PC-9 (cell line): ENCODE data around the gene NAV3. TPM values are rescaled to one million over a fixed set of nuclear protein-coding genes. Genes with fewer than 3 reads are reported as not detected.

Experiments used
- BruUV-seq: library from RNA; stranded (reverse); fragments of 400-500 nt; replicated peaks from 2 replicates; lab custom pipeline; 2021; lab: Mats Ljungman, UMichigan
- CTCF ChIA-PET: fragments of 300-600 bp; sonication (Branson Sonifier 250); formaldehyde crosslinking; loops from one replicate; lab custom pipeline; 2022; ENCODE audit warnings: antibody characterized with exemption; lab: Charles Lee
- POLR2A ChIA-PET: fragments of 300-600 bp; sonication (Branson Sonifier 250); formaldehyde crosslinking; loops from one replicate; lab custom pipeline; 2022; ENCODE audit warnings: antibody characterized with exemption; ENCODE audit not compliant: unreplicated experiment; lab: Charles Lee
- DNase-seq, 2 experiments: peaks; one replicate each; pipeline versions ENCODE4 v3.0.0 to v3.0.0-alpha.2; 2015 to 2022; ENCODE audit warnings: mixed read lengths in 1 of 2
- H2AFZ ChIP-seq: fragments of 200-600 bp; sonication (generic); 2 replicates; pipeline ENCODE4 v1.8.1; 2017; ENCODE audit warnings: antibody characterized with exemption
- H3F3A ChIP-seq: fragments of 200-600 bp; sonication (generic); 2 replicates; pipeline ENCODE4 v1.8.1; 2017; ENCODE audit warnings: antibody characterized with exemption, mild to moderate bottlenecking, low read depth; ENCODE audit not compliant: insufficient read depth
- H3K27ac ChIP-seq: fragments of 200-600 bp; sonication (generic); 2 replicates; pipeline ENCODE4 v1.6.1; 2016; ENCODE audit warnings: mixed run types
- H3K27me3 ChIP-seq: fragments of 200-600 bp; sonication (generic); 2 replicates; pipeline ENCODE4 v1.6.1; 2016; ENCODE audit warnings: low read depth, mixed run types; ENCODE audit not compliant: insufficient read depth
- H3K36me3 ChIP-seq: fragments of 200-600 bp; sonication (generic); 2 replicates; pipeline ENCODE4 v1.6.1; 2016; ENCODE audit warnings: low read depth, mixed run types
- H3K4me1 ChIP-seq: fragments of 200-600 bp; sonication (generic); replicated peaks from 2 replicates; pipeline ENCODE4 v1.6.1; 2016; ENCODE audit warnings: mixed run types; ENCODE audit not compliant: insufficient read depth
- H3K4me2 ChIP-seq: fragments of 200-600 bp; sonication (generic); 2 replicates; pipeline ENCODE4 v1.6.1; 2017; ENCODE audit warnings: mixed run types
- H3K4me3 ChIP-seq: fragments of 200-600 bp; sonication (generic); 2 replicates; pipeline ENCODE4 v1.6.1; 2016; ENCODE audit warnings: mixed run types
- H3K79me2 ChIP-seq: fragments of 200-600 bp; sonication (generic); 2 replicates; pipeline ENCODE4 v1.6.1; 2017; ENCODE audit warnings: low read depth, mixed run types
- H3K9me2 ChIP-seq: fragments of 200-600 bp; sonication (generic); 2 replicates; pipeline ENCODE4 v1.8.1; 2017; ENCODE audit warnings: mild to moderate bottlenecking; ENCODE audit not compliant: insufficient read depth
- H3K9me3 ChIP-seq: fragments of 200-600 bp; sonication (generic); 2 replicates; pipeline ENCODE4 v1.8.1; 2016; ENCODE audit warnings: low read depth; ENCODE audit not compliant: insufficient read depth
- H4K20me1 ChIP-seq: fragments of 200-600 bp; sonication (generic); 2 replicates; pipeline ENCODE4 v1.8.1; 2017; ENCODE audit not compliant: insufficient read depth
- EZH2 ChIP-seq: fragments of 200-600 bp; sonication (generic); IDR thresholded peaks from 2 replicates; pipeline ENCODE4 v1.8.0; 2017; ENCODE audit warnings: antibody characterized with exemption, low read depth
- intact Hi-C: fragments of 100-400 bp; cut with micrococcal nuclease; formaldehyde crosslinking; loops from one replicate; pipeline ENCODE4 v1.10.0; 2022; ENCODE audit not compliant: unreplicated experiment
- total RNA-seq: library from RNA; stranded (reverse); gene quantifications from 2 replicates; pipeline ENCODE4 v1.2.3, GENCODE V29; 2021
- TF ChIP-seq, protein P1 (sequence below): fragments of 200-600 bp; sonication (generic); conservative IDR thresholded peaks from 2 replicates; pipeline ENCODE4 v1.6.1; 2017; ENCODE audit warnings: mixed run types, antibody characterized with exemption, mild to moderate bottlenecking, moderate library complexity

The NAV3 gene
- total RNA-seq, 1 experiment from 2014 or later, result 13.6 TPM

DNA sequence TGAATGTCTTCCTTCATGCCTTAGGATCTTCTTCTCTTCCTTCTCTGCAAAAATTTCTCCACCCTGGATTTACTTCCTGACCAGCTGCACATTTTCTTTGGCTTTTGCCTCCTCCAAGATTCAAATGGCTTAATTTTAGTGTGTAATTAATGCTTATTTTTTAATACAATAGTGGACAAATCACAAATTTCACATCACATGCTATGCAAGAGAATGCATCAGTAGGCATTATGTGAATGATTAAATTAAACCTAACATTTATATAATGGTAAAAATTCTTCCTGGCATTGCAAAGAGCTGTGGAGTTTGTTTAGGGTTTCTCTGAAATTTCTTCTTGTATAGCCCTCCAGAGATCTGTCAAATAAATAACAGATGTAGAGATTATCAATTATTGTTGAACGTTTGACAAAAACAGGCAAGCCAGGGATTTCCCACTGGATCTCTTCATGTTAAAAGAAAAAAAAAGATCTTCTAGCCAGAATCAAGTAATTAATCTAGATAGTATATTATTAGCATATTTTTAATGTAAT lies 84.4 kb downstream of the NAV3 start:
- no peak for DNase-seq

GRCh38 chr12:77916276-77916675 lies 85.6 kb downstream of the NAV3 start:
- no peak overlapping the region for H3K4me2 ChIP-seq
- DNase-seq, result no peak
- H3K9me3 ChIP-seq, result no peaks in the 10 kb centered on the region
- no peaks in the 10 kb centered on the region for H3F3A ChIP-seq
- H3K79me2 ChIP-seq, result no peaks in the 10 kb centered on the region
- ChIA-PET CTCF (no interaction called here), POLR2A (no interaction called here)
- no peaks in the 10 kb centered on the region for H3K4me1 ChIP-seq
- no peak overlapping the region for H3K4me3 ChIP-seq
- H3K27me3 ChIP-seq, result no peaks in the 10 kb centered on the region
- no peaks in the 10 kb centered on the region for H4K20me1 ChIP-seq
- no peak overlapping the region for H2AFZ ChIP-seq
- H3K9me2 ChIP-seq, result no peaks in the 10 kb centered on the region
- TF ChIP-seq, protein P1, sequence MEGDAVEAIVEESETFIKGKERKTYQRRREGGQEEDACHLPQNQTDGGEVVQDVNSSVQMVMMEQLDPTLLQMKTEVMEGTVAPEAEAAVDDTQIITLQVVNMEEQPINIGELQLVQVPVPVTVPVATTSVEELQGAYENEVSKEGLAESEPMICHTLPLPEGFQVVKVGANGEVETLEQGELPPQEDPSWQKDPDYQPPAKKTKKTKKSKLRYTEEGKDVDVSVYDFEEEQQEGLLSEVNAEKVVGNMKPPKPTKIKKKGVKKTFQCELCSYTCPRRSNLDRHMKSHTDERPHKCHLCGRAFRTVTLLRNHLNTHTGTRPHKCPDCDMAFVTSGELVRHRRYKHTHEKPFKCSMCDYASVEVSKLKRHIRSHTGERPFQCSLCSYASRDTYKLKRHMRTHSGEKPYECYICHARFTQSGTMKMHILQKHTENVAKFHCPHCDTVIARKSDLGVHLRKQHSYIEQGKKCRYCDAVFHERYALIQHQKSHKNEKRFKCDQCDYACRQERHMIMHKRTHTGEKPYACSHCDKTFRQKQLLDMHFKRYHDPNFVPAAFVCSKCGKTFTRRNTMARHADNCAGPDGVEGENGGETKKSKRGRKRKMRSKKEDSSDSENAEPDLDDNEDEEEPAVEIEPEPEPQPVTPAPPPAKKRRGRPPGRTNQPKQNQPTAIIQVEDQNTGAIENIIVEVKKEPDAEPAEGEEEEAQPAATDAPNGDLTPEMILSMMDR, result no peak
- no peak for TF ChIP-seq EZH2
- intact Hi-C loops, result no loop called here
- H3K36me3 ChIP-seq, result no peaks in the 10 kb centered on the region
- no TSS peak for BruUV-seq
- H3K27ac ChIP-seq, result no peak overlapping the region

More for the DNA sequence above, 84.4 kb downstream of the NAV3 start:
- BruUV-seq, result no TSS peak
- H3K36me3 ChIP-seq, result no peaks in the 10 kb centered on the region
- no peak overlapping the region for H3K27ac ChIP-seq
- no peaks in the 10 kb centered on the region for H3K4me1 ChIP-seq
- H3K27me3 ChIP-seq, result no peaks in the 10 kb centered on the region
- ChIA-PET CTCF (interaction anchor here (0.7 kb wide), 1 partner anchor 190 kb away, joined by 7 read pairs; no protein-coding TSS in a partner anchor), POLR2A (no interaction called here)
- H3F3A ChIP-seq, result no peaks in the 10 kb centered on the region
- H4K20me1 ChIP-seq, result no peaks in the 10 kb centered on the region
- no peaks in the 10 kb centered on the region for H3K9me2 ChIP-seq
- no peak for TF ChIP-seq EZH2
- TF ChIP-seq, protein P1, result no peak
- H3K79me2 ChIP-seq, result no peaks in the 10 kb centered on the region
- H3K4me2 ChIP-seq, result no peak overlapping the region
- no peaks in the 10 kb centered on the region for H3K9me3 ChIP-seq
- intact Hi-C loops, result no loop called here
- no peak overlapping the region for H3K4me3 ChIP-seq
- no peak overlapping the region for H2AFZ ChIP-seq

- H3K27ac ChIP-seq, result no peak overlapping the region
- no peak for DNase-seq
- H3K4me1 ChIP-seq, result no peaks in the 10 kb centered on the region
- no peaks in the 10 kb centered on the region for H3K9me3 ChIP-seq
- no peaks in the 10 kb centered on the region for H3K9me2 ChIP-seq
- TF ChIP-seq, protein P1, result no peak
- TF ChIP-seq EZH2, result no peak
- intact Hi-C loops, result no loop called here
- 0 out of 2 replicates have a peak overlapping the region, but pooled peaks have one; percentile 10 for H2AFZ ChIP-seq
- no peak overlapping the region for H3K4me3 ChIP-seq
- BruUV-seq, result no TSS peak
- H3K27me3 ChIP-seq, result no peaks in the 10 kb centered on the region
- no peaks in the 10 kb centered on the region for H3K79me2 ChIP-seq
- H4K20me1 ChIP-seq, result no peaks in the 10 kb centered on the region
- no peak overlapping the region for H3K4me2 ChIP-seq
- no peaks in the 10 kb centered on the region for H3F3A ChIP-seq
- ChIA-PET POLR2A (interaction anchor here (0.7 kb wide), 1 partner anchor 165 kb away, joined by 3 read pairs; no protein-coding TSS in a partner anchor), CTCF (no interaction called here)
- no peaks in the 10 kb centered on the region for H3K36me3 ChIP-seq
These were observed 87.4 kb downstream of the NAV3 start for GRCh38 chr12:77918046-77918445.
